ENCODE results near the gene SPRY1.
A peak's percentile ranks its signal among the peaks of the same experiment; 100 is the strongest.

The SPRY1 gene

DNA sequence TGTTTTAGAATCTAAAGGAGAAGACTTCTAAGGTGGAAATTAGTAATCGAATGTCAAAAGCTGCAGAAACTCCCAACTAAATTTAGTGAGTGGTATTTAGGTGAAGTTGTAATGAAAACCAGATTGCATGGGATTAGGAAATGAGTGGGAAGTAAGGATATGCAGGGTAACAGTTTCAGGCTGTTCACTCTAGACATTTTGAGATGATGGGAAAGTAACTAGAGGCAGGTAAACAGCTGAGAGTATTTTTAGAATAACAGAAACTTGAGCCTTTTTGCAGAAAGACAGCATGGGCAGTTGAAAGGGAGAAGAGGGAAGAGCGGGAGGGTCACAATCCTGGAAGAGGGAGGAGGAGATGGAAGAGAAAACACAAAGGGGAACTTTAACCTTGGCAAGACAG, 12.7 kb downstream of the SPRY1 start:
- DNase-seq (ENCODE audit: low read depth in 2 of 2) = no peak

DNA sequence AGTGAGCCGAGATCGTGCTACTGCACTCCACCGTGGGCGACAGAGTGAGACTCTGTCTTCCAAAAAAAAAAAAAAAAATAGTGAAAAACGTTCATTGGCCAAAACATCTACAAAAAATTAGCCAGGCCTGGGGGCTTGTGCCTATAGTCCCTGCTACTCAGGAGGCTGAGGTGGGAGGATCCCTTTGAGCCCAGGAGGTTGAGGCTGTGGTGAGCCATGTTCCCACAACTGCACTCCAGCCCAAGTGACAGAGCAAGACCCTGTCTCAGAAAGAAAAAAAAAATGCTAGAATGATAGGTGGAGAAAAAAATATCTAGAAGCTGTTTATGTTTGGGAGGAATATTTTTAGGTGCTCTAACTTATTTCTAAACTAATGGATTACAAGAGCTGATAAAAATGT, 14.9 kb downstream of the SPRY1 start:
- DNase-seq (ENCODE audit: low read depth in 2 of 2) = no peak

DNA sequence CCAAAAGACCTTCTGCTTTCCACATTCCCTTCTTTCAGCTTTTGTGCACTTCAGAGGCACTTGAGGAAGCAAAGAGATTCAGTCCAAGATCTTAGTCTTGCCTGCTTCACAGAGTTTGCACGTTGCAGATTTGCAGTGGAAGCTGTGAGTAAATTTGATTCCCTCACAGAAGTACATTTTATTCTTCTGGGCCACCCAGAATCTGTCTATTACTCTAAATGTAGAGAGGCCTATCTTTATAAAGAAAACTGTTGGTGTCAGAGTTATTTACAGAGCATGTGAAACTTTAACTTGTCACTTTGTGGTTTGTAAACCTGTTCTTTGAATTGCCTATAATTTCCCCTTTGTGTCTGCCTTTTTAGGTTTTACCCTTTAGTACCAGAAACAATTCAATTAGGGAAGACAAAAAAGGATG, 15.5 kb downstream of the SPRY1 start:
- no peak for DNase-seq (ENCODE audit: low read depth in 2 of 2)

DNA sequence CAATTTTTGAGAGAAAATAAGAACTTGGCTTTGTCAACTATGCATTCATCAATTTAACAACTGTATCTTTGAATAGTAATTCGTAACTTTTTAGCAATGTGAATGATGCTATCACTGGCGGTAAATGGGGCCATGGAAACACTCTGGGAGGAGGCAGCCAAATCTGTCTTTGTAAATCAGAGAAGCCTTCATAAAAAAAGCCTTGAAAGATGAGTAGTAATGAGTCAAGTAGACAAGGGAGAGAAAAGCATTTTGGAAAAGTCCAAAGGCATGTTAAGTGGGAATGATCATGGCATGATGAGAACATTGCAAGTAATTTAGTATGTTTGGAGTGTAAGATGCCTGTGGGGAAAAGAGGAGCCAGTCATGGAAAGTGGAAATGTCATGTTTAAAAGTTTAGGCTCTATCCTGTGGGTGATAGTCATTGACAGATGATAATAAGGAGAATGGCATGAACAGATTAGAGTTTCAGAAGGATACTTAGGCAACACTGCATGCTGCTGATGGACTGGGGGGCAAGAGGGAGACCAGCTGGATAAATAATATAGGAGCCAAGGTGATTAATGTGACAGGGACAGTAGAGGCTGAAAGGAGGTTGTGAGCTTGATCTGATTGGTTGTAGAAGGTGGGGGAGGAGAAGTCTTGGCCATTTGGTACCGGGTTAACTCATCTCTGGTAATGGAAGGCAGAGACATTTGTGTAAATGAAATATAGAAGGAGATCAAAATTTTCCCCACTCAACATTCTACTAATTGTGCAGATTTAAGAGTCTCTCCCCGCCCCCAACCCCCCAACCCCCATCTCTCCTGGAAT, 16.3 kb downstream of the SPRY1 start:
- no peak for DNase-seq (ENCODE audit: low read depth in 2 of 2)

DNA sequence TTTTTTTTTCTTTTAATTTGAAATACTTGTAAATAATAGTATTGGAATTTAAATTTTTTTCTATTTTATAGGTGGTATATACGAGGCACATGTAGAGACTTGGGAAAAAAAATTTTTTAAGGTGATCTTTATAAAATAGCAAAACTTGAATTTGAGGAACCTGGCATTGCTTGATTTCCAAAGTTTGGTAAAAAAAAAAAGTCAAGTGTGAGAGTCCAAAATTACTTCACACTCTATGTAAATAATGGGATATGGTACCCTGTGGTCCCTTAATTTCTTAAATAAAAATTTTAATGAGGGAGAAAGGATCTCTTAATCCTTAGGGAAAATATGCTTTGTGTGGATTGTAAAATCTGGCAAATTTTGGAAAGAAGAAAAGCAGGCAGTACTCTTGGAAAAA, 19.0 kb downstream of the SPRY1 start:
- no peak for DNase-seq (ENCODE audit: low read depth in 2 of 2)

DNA sequence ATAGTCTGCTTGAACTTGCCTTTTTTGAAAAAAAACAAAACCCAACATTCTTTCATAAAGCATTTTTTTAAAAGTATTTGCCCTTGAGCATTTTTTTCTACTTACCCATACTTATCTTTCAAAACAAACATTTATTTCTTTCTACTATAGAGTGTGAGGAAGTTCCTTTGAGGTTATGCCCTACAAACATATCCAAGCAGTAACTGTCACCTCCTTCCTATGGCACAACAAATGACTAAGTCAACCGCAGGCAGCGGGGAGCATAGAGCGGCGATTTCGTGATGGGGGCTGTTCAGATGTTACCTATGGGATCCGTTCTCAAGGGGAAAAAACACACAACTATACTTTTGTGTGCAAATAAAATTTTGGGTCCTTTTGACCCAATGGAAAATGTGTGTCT, 19.4 kb downstream of the SPRY1 start:
- DNase-seq (ENCODE audit: low read depth in 2 of 2) = peak; percentile 42 to 47

DNA sequence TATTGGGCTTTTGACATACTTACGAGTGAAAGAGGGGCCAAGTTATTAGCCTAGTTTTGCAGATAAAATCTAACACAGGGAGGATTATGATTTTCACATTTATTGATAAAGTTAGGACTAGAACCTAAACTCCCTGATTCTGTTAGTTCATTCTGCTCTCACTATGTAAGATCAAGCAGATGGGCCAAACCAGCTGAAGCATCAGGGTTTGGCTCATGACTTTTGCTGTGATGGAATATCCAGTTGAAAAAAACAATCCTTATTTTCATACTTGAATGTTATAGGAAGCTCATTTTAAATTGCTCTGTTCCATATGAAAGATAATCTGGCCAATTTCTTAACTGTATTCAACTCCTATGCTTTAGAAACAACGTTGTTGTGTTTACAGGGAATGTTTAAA, 21.2 kb downstream of the SPRY1 start:
- no peak for DNase-seq (ENCODE audit: low read depth in 2 of 2)

DNA sequence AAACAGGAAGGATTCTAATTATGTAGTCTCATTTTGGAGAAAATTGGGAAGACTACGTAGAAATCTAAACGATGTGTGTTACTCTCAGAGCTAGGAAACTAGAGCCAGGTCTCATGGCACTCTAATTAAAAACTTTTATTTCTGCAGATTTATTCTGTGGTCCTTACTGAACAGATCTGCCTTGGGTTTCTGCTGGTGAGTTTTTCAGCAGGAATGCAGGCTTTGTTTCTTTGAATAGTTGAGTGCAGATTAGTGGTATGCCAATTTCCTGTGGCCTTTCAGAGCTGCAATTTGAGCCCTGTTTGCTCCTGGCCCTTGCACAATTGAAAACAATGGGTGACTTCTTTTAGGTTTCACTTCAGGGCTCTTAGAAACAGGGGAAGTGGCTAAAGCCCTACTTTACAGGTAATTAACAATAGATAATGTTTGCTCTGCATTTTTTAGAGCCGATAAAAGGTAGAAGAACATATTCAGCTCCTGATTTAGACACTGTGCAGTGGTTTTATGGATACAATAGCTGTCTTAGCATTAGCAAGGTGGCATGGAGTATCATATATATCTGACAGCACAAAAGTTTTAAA, 21.8 kb downstream of the SPRY1 start:
- DNase-seq (ENCODE audit: low read depth in 2 of 2) = no peak

DNA sequence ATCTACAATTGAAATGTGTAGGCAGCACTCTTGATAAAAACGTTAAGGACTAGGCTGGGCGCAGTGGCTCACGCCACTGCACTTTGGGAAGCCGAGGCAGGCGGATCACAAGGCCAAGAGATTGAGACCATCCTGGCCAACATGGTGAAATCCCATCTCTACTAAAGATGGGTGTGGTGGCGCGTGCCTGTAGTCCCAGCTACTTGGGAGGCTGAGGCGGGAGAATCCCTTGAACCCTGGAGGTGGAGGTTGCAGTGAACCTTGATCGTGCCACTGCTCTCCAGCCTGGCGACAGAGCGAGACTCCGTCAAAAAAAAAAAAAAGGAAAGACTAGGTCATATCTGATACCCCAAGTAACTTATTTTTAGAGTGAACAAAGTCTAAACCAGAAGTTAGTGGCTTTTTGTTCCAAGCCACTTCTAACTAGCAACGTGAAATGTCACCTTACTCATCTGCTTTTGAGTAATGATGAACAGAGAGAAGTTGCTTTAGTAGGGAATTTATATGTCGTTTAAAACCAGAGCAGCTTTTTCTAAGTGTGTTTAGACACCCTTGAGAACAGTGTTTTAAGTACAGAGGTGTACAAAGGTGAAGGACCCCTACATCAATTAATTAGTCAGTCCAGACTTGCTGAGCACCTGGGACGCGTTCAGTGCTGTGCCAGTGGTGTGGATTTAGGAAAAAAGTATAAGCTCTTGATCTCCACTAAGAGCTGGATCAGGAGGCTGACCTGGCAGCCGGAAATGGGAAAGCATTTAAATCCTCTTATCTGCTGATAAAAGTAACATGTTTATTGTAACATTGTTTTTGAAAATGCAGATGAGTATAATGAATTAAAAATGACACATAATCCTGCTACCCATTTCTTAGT, 23.5 kb downstream of the SPRY1 start:
- no peak for DNase-seq (ENCODE audit: low read depth in 2 of 2)

DNA sequence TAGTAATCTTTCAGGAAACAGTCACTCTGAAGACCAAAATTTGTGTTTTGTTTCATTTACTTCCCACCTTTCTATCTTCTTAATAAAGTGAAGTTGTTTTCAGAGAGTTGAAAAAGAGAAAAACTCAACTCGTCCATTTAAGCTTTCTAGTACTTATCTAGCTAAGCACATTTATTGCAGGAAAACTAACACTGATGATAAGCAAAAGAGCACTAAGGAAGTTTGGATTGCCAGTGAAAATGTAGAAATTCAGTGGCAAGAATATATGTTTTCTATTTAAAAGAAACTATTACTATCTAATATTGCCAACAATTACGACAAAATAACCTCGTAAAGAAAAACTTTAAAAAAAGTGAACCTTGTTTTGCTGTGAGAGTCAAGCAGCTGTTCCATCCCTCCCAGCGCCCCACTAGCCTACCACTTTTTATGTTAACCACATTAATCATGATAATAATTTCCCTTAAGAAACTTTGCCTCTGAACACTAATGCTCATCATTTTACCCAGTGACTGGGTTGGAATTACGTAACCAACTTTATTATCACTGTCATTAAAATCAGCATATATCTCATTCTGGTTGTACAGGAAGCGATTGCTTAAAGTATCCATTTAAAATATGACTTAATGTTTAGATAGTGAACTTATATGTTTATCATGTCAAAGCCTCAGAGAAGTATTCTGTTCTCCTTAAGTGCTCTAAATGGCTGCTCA, 24.8 kb downstream of the SPRY1 start:
- DNase-seq (ENCODE audit: low read depth in 2 of 2) = no peak

DNA sequence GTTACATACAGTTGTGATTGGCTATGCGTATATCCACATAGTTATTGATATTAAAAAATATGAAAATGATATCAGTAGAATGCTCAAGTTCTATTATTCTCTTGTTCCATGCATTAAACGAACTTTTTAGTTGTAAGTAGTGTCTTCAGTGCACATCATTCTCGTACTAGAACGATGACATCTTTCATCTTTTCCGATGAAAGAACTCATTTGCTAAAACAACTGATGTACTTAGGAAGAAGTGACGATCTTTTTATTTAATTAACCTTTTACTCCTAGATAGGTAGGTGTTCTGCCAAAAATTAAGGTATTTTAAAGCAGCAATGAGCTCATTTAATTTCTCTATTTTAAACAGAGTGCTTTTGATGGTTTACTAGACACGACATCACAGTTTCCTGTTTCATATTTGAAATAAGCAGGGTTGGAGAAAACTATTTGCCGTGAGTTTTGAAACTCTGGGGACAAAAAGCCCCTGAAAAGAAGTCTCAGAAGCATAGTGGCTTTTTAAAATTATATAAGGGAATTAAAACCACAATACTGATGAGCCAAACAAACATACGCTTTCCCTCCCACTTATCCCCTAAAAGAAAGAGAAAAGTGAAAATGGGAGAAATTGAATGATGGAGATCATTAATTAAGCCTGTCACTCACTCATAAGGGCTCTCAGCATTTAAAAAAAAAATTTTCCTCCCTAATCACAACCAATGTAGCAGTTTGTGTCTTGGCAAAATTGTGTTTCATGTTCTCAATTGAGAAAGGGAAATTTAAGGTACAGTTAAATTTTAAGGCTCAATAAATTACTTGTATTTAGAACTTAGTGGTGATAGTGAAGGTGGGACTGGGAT, 25.6 kb downstream of the SPRY1 start:
- DNase-seq (ENCODE audit: low read depth in 2 of 2) = no peak

DNA sequence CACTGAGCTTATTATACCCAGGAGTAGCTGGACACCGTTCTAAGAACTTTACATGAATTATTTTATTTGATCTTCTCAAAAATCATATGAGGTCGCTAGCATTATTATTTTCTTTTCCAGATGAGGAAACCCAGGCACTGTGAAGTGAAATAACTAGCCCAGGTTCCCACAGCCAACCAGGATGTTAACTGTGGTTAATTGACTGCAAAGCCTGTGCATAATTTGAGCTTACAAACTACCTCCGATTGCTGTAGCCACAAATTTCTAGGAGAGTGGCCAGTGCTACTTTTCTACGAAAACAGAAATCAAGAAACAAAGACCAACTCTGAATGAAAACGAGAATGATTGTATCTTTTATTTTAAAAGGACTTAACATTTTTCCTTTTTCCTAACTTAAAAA, 27.2 kb downstream of the SPRY1 start:
- no peak for DNase-seq (ENCODE audit: low read depth in 2 of 2)

DNA sequence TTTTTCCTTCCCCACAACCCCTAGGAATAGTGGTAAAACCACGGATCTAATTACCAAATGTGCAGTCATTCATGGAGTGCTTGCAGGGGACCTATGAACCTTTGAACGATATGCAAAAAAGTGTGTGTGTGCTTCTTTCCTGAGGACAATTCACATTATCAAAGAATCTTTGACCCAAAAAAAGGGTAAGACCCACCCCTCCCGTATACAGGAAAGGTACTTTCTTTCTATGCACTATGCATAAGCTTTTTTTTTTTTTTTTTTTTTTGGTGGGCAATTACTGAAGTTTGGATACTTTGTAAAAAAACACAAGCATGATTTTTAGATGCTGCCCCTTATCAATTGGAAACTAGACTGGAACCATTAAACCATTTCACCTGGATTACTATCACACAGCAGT, 31.4 kb downstream of the SPRY1 start:
- no peak for DNase-seq (ENCODE audit: low read depth in 2 of 2)

DNA sequence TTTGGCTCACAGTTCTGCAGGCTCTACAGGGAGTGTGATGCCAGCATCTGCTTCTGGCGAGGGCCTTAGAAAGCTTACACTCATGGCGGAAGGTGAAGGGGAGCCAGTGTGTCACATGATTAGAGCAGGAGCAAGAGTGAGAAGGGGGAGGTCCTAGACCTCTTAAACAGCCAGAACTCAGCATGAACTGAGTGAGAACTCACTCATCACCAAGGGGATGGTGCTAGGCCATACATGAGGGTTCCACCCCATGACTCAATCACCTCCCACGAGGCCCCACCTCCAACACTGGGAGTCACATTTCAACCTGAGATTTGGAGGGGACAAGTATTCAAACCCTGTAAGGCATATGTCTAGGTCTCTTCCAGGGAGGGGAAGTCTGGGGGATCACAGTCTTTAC, 33.4 kb downstream of the SPRY1 start:
- DNase-seq (ENCODE audit: low read depth in 2 of 2) = peak in 1 of 2 donors; percentile 24

DNA sequence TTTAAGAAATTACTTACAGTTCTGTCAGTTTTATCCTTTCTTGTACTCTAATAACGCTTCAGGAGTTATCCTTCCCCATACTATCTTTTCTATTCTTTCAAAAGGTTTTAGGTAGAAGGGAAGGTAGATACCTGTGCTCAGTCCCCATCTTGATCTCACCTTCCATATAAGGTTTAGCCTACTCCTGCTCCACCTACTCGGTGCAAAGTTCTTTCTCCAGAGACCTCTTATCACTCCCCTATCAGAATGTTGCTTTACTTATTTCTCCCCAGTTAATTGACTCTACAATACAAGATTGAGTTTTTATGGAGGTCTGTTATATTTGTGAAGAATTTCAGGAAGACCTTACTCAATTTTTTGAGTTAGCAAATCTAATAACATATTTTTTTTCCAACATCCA, 33.9 kb downstream of the SPRY1 start:
- no peak for DNase-seq (ENCODE audit: low read depth in 2 of 2)

DNA sequence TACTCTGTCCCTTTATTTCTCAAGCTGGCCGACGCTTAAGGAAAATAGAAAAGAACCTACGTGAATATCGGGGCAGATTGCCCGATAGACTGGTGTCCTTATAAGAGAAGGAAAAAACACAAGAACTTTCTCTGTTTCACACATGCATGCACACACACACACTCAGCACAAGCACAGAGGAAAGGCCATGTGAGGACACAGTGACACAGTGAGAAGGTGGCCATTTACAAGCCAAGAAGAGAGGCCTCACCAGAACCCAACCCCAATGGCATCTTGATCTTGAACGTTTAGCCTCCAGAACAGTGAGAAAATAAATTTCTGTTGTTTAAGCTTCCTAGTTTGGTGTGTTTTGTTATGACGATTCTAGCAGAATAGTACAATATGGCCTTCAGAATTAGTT, 37.0 kb downstream of the SPRY1 start:
- DNase-seq (ENCODE audit: low read depth in 2 of 2) = no peak

DNA sequence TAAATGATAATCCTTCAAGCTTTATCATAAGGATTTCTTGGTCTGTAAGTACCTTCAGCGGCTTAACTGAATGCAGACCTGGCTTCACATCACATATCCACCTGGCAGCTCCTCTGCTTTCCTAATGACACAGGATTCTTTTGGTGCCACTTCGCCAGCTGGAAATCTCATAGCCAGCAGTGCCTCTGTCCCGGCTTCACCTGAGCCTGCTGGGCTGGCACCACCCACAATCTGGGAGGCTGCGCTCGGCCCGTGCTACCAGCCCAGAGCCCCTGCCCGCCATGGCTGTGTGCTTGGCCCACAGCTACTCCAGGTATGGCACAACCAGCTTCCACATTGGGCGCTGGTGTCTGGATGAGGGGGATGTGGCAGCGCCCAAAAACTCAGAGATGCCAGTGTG, 37.4 kb downstream of the SPRY1 start:
- no peak for DNase-seq (ENCODE audit: low read depth in 2 of 2)

DNA sequence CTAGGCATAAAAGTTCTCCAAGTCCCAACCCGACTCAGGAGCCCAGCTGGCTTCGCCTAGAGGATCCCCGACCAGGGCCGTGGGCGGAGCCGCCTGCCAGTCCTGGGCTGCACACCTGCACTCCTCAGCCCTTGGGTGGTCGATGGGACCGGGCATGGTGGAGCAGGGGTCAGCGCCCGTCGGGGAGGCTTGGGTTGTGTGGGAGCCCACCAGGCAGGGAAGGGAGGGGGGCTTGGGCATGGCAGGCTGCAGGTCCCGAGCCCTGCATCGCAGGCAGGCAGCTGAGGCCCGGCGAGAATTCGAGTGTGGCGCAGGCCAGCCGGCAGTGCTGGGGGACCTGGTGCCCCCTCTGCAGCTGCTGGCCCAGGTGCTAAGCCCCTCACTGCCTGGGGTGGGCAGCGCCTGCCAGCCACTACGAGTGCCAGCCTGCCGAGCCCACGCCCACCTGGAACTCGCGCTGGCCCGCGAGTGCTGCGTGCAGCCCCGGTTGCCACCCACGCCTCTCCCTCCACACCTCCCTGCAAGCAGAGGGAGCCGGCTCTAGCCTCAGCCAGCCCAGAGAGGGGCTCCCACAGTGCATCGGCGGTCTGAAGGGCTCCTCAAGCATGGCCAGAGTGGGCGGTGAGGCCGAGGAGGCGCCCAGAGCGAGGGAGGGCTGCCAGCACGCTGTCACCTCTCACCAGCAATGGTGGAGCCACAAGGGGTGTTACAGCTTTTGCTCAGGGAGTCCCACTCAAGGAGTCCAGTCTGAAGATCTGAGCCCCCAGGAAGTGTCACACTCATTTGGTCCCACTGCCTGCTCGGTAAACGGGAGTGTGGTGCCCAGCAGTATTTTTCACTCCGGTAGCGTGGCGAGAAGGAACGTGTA, 38.9 kb downstream of the SPRY1 start:
- DNase-seq (ENCODE audit: low read depth in 2 of 2) = no peak

DNA sequence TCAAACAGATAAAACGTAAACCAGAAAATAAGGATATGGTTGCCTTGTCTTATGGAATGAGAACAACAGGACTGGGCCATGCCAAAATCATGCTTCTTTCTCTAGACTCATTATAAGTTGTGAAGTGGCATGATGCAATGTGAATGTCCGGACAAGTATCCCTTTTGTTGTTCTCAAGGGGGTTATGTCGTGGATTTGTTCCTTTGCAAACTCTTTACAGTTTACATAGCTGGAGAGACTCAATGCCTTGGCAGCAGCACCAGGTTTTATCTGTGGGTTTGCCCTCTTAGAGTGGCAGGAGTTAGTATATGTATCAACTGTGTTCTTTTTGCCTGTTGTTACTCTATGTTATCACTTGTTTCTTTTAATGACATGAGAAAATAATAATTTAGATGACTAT, 41.4 kb downstream of the SPRY1 start:
- DNase-seq (ENCODE audit: low read depth in 2 of 2) = no peak

Measured in stimulated activated CD8-positive, alpha-beta memory T cell treated with anti-CD3 and anti-CD28 coated beads, Interleukin-15, amount 100 ng/mL, for 4 hours (primary cell).